ENCODE data around the gene CTPS2. TPM values are rescaled to one million over a fixed set of nuclear protein-coding genes. Genes with fewer than 3 reads are reported as not detected.
"Not testable (repeated sequence)": the region's sequence is repeated elsewhere in the genome, so short reads cannot be mapped to it uniquely, and the experiment has no call there.

The CTPS2 gene, protein sequence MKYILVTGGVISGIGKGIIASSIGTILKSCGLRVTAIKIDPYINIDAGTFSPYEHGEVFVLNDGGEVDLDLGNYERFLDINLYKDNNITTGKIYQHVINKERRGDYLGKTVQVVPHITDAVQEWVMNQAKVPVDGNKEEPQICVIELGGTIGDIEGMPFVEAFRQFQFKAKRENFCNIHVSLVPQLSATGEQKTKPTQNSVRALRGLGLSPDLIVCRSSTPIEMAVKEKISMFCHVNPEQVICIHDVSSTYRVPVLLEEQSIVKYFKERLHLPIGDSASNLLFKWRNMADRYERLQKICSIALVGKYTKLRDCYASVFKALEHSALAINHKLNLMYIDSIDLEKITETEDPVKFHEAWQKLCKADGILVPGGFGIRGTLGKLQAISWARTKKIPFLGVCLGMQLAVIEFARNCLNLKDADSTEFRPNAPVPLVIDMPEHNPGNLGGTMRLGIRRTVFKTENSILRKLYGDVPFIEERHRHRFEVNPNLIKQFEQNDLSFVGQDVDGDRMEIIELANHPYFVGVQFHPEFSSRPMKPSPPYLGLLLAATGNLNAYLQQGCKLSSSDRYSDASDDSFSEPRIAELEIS
- 15.7 TPM for polyA plus RNA-seq (2013, experiment 1 of 2)
- polyA plus RNA-seq (2013, experiment 2 of 2) = 16.1 TPM

DNA sequence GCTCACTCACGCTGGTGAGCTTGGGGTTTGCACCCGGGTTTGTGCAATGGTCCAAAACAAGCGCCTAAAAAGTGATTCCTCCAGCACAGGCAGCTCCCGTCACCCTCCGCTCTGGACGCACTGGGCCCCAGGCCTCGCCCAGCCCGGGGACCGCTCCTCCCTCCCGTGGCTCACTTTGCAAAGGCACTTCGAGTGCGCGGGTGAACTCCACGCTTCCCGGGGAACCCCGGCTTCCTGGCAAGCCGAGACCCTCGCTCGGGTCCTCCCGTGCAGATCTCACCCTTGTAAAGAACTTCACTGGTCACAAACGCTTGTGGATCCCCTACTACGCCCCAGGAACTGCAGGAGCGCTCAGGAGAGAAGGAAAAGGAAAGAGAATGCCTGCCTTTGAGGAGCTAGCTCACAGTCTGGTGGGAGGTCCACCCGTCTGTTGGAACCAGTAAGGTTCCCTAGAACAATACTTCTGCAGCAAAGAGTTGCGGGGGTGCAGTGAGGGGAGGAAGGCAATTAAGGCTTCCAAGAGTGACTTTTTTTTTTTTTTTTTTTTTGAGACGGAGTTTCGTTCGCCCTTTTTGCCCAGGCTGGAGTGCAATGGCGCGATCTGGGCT is at the start of gene CTPS2:
CTPS2 (minus strand) TSS at position 122 of the 608 bp plus-strand sequence. CDS start 9,767 bp downstream, outside the sequence.
- Histone ChIP-seq H3K4me1 (ENCODE audit: control insufficient read depth, low read depth, low read length) (no peaks in the 10 kb centered on the region), H4K8ac (ENCODE audit: low read depth, low read length) (no peak within 1 kb of the TSS), H3K4me3 (ENCODE audit: low read length) (peak within 1 kb of the TSS; percentile 64), H3K4me2 (ENCODE audit: low read length) (peak within 1 kb of the TSS; percentile 54), H2BK120ac (ENCODE audit: low read depth, low read length) (no peak within 1 kb of the TSS), H2AK5ac (ENCODE audit: low read length) (no peak within 1 kb of the TSS), H3K56ac (ENCODE audit: low read length) (peak within 1 kb of the TSS; percentile 91), H3K18ac (ENCODE audit: low read length) (peak within 1 kb of the TSS; percentile 51), H3K27ac (ENCODE audit: low read depth, low read length) (no peak within 1 kb of the TSS), H3K23ac (ENCODE audit: low read length) (peak within 1 kb of the TSS; percentile 66), H3K79me1 (ENCODE audit: low read length) (no peaks in the 10 kb centered on the region), H3K9ac (ENCODE audit: low read length) (peak within 1 kb of the TSS; percentile 87), H3K36me3 (ENCODE audit: control insufficient read depth, insufficient read depth, low read length) (no peaks in the 10 kb centered on the region), H4K5ac (ENCODE audit: low read length) (no peak within 1 kb of the TSS), H3K79me2 (ENCODE audit: control insufficient read depth, insufficient read depth, low read length) (no peaks in the 10 kb centered on the region), H3K27me3 (ENCODE audit: insufficient read depth, low read length, poor library complexity) (no peaks in the 10 kb centered on the region), H2BK15ac (replicated peaks; ENCODE audit: low read depth) (no peak within 1 kb of the TSS), H2BK5ac (ENCODE audit: low read length) (peak within 1 kb of the TSS; percentile 55), H3K4ac (ENCODE audit: low read depth, low read length) (peak within 1 kb of the TSS; percentile 94)
- no CpG with 5 or more reads among the region's 30 CpGs for WGBS (ENCODE audit: extremely low coverage, insufficient coverage, low lambda C conversion rate)
- DNase-seq = peak; percentile 63

GRCh38 chrX:16761500-16761899 is 49.0 kb upstream of the CTPS2 start:
- not testable (repeated sequence) for H3K79me2 ChIP-seq (ENCODE audit: control insufficient read depth, insufficient read depth, low read length); H3K27me3 ChIP-seq (ENCODE audit: insufficient read depth, low read length, poor library complexity); H4K5ac ChIP-seq (ENCODE audit: low read length); H2AK5ac ChIP-seq (ENCODE audit: low read length); DNase-seq; H2BK5ac ChIP-seq (ENCODE audit: low read length); H3K36me3 ChIP-seq (ENCODE audit: control insufficient read depth, insufficient read depth, low read length); H3K4me2 ChIP-seq (ENCODE audit: low read length); H3K18ac ChIP-seq (ENCODE audit: low read length); H3K27ac ChIP-seq (ENCODE audit: low read depth, low read length); H2BK15ac ChIP-seq (replicated peaks; ENCODE audit: low read depth); H3K79me1 ChIP-seq (ENCODE audit: low read length); H3K4me3 ChIP-seq (ENCODE audit: low read length); H3K4me1 ChIP-seq (ENCODE audit: control insufficient read depth, low read depth, low read length); H4K8ac ChIP-seq (ENCODE audit: low read depth, low read length); H3K9ac ChIP-seq (ENCODE audit: low read length); H3K4ac ChIP-seq (ENCODE audit: low read depth, low read length); H3K56ac ChIP-seq (ENCODE audit: low read length); H2BK120ac ChIP-seq (ENCODE audit: low read depth, low read length); H3K23ac ChIP-seq (ENCODE audit: low read length)
- no CpG with 5 or more reads among the region's 4 CpGs for WGBS (ENCODE audit: extremely low coverage, insufficient coverage, low lambda C conversion rate)

- DNase-seq = no peak
- no peak overlapping the region for H3K4me3 ChIP-seq (ENCODE audit: low read length)
- H4K8ac ChIP-seq (ENCODE audit: low read depth, low read length) = no peak overlapping the region
- H3K23ac ChIP-seq (ENCODE audit: low read length) = no peak overlapping the region
- H2BK5ac ChIP-seq (ENCODE audit: low read length) = no peak overlapping the region
- no peak overlapping the region for H3K56ac ChIP-seq (ENCODE audit: low read length)
- no peak overlapping the region for H3K9ac ChIP-seq (ENCODE audit: low read length)
- H3K4me2 ChIP-seq (ENCODE audit: low read length) = no peak overlapping the region
- H3K18ac ChIP-seq (ENCODE audit: low read length) = no peak overlapping the region
- H3K79me2 ChIP-seq (ENCODE audit: control insufficient read depth, insufficient read depth, low read length) = no peaks in the 10 kb centered on the region
- no peak overlapping the region for H3K4ac ChIP-seq (ENCODE audit: low read depth, low read length)
- no peak overlapping the region for H4K5ac ChIP-seq (ENCODE audit: low read length)
- H3K27ac ChIP-seq (ENCODE audit: low read depth, low read length) = no peak overlapping the region
- no peak overlapping the region for H2BK15ac ChIP-seq (replicated peaks; ENCODE audit: low read depth)
- no peaks in the 10 kb centered on the region for H3K27me3 ChIP-seq (ENCODE audit: insufficient read depth, low read length, poor library complexity)
- H3K36me3 ChIP-seq (ENCODE audit: control insufficient read depth, insufficient read depth, low read length) = no peaks in the 10 kb centered on the region
- H3K79me1 ChIP-seq (ENCODE audit: low read length) = no peaks in the 10 kb centered on the region
- no CpG with 5 or more reads among the region's 4 CpGs for WGBS (ENCODE audit: extremely low coverage, insufficient coverage, low lambda C conversion rate)
- no peaks in the 10 kb centered on the region for H3K4me1 ChIP-seq (ENCODE audit: control insufficient read depth, low read depth, low read length)
- no peak overlapping the region for H2AK5ac ChIP-seq (ENCODE audit: low read length)
- no peak overlapping the region for H2BK120ac ChIP-seq (ENCODE audit: low read depth, low read length)
Observed at GRCh38 chrX:16756724-16757123, 44.3 kb upstream of the CTPS2 start.

- Histone ChIP-seq H3K18ac (ENCODE audit: low read length) (no peak overlapping the region), H2BK5ac (ENCODE audit: low read length) (no peak overlapping the region), H4K5ac (ENCODE audit: low read length) (no peak overlapping the region), H3K4me2 (ENCODE audit: low read length) (no peak overlapping the region), H3K27ac (ENCODE audit: low read depth, low read length) (no peak overlapping the region), H3K36me3 (ENCODE audit: control insufficient read depth, insufficient read depth, low read length) (no peaks in the 10 kb centered on the region), H3K56ac (ENCODE audit: low read length) (no peak overlapping the region), H3K79me2 (ENCODE audit: control insufficient read depth, insufficient read depth, low read length) (no peaks in the 10 kb centered on the region), H3K4me3 (ENCODE audit: low read length) (no peak overlapping the region), H3K4me1 (ENCODE audit: control insufficient read depth, low read depth, low read length) (no peaks in the 10 kb centered on the region), H3K4ac (ENCODE audit: low read depth, low read length) (no peak overlapping the region), H2BK120ac (ENCODE audit: low read depth, low read length) (no peak overlapping the region), H2AK5ac (ENCODE audit: low read length) (no peak overlapping the region), H3K27me3 (ENCODE audit: insufficient read depth, low read length, poor library complexity) (no peaks in the 10 kb centered on the region), H4K8ac (ENCODE audit: low read depth, low read length) (no peak overlapping the region), H3K79me1 (ENCODE audit: low read length) (no peaks in the 10 kb centered on the region), H2BK15ac (replicated peaks; ENCODE audit: low read depth) (no peak overlapping the region), H3K9ac (ENCODE audit: low read length) (no peak overlapping the region), H3K23ac (ENCODE audit: low read length) (no peak overlapping the region)
- no peak for DNase-seq
- WGBS (ENCODE audit: extremely low coverage, insufficient coverage, low lambda C conversion rate) = no CpG with 5 or more reads among the region's 2 CpGs
Observed at GRCh38 chrX:16754019-16754418, 41.5 kb upstream of the CTPS2 start.

- no CpG with 5 or more reads among the region's 7 CpGs for WGBS (ENCODE audit: extremely low coverage, insufficient coverage, low lambda C conversion rate)
- Histone ChIP-seq H2BK15ac (replicated peaks; ENCODE audit: low read depth) (no peak overlapping the region), H3K4me2 (ENCODE audit: low read length) (no peak overlapping the region), H2BK5ac (ENCODE audit: low read length) (no peak overlapping the region), H4K5ac (ENCODE audit: low read length) (no peak overlapping the region), H3K79me1 (ENCODE audit: low read length) (no peaks in the 10 kb centered on the region), H3K4ac (ENCODE audit: low read depth, low read length) (no peak overlapping the region), H3K56ac (ENCODE audit: low read length) (no peak overlapping the region), H2AK5ac (ENCODE audit: low read length) (no peak overlapping the region), H3K4me1 (ENCODE audit: control insufficient read depth, low read depth, low read length) (no peaks in the 10 kb centered on the region), H2BK120ac (ENCODE audit: low read depth, low read length) (no peak overlapping the region), H3K36me3 (ENCODE audit: control insufficient read depth, insufficient read depth, low read length) (no peaks in the 10 kb centered on the region), H3K79me2 (ENCODE audit: control insufficient read depth, insufficient read depth, low read length) (no peaks in the 10 kb centered on the region), H3K18ac (ENCODE audit: low read length) (no peak overlapping the region), H3K27me3 (ENCODE audit: insufficient read depth, low read length, poor library complexity) (no peaks in the 10 kb centered on the region), H3K23ac (ENCODE audit: low read length) (no peak overlapping the region), H3K27ac (ENCODE audit: low read depth, low read length) (no peak overlapping the region), H4K8ac (ENCODE audit: low read depth, low read length) (no peak overlapping the region), H3K9ac (ENCODE audit: low read length) (no peak overlapping the region), H3K4me3 (ENCODE audit: low read length) (no peak overlapping the region)
- no peak for DNase-seq
Observed at GRCh38 chrX:16750136-16750535, 37.7 kb upstream of the CTPS2 start.

Measured in mesendoderm (in vitro differentiated cells).